Measurements from ENCODE around the gene FES. TPM values are rescaled to one million over a fixed set of nuclear protein-coding genes. Genes with fewer than 3 reads are reported as not detected.

The FES gene
- polyA plus RNA-seq, 2 of the 4 experiments (the other 2 are of a cell fraction), result 0.39 to 0.50 TPM

- no peak for FAIRE-seq
- peaks cover 11% of the 10 kb centered on the region for H3K4me1 ChIP-seq
- H3K4me2 ChIP-seq, result no peak overlapping the region
- ChIA-PET POLR2A (no interaction called here), CTCF (interaction anchor here (0.5 to 25.4 kb wide), 10 partner anchors 7 to 652 kb away, joined by 3 to 536 read pairs (median 3); partner anchors contain the start of genes HDDC3, RCCD1 and UNC45A)
- TF ChIP-seq RARB (CRISPR knock-in tag; IDR thresholded peaks at IDR 0.05) (no peak), HOXB5 (CRISPR knock-in tag; IDR thresholded peaks at IDR 0.05) (no peak), CHD2 (IDR thresholded peaks at IDR 0.05; ENCODE audit: low read length, partially characterized antibody) (no peak), CBX8 (IDR thresholded peaks at IDR 0.05) (no peak), MYC (IDR thresholded peaks at IDR 0.05; ENCODE audit: borderline replicate concordance, low read length) (no peak), HES2 (IDR thresholded peaks at IDR 0.05) (no peak), RCOR1 (IDR thresholded peaks at IDR 0.05; ENCODE audit: low read depth, low read length) (no peak), ZFP36 (IDR thresholded peaks at IDR 0.05; ENCODE audit: borderline replicate concordance, partially characterized antibody) (no peak), HOXB13 (CRISPR knock-in tag; IDR thresholded peaks at IDR 0.05; ENCODE audit: low read depth) (no peak), GATA3 (IDR thresholded peaks at IDR 0.05; ENCODE audit: borderline replicate concordance) (no peak), ZNF302 (CRISPR knock-in tag; IDR thresholded peaks at IDR 0.05) (no peak), JUN (IDR thresholded peaks at IDR 0.05) (no peak), HDAC2 (IDR thresholded peaks at IDR 0.05) (no peak), CEBPB (IDR thresholded peaks at IDR 0.05) (no peak), REST (IDR thresholded peaks at IDR 0.05) (no peak), RFX5 (IDR thresholded peaks at IDR 0.05) (no peak)
- TF ChIP-seq, protein P1, sequence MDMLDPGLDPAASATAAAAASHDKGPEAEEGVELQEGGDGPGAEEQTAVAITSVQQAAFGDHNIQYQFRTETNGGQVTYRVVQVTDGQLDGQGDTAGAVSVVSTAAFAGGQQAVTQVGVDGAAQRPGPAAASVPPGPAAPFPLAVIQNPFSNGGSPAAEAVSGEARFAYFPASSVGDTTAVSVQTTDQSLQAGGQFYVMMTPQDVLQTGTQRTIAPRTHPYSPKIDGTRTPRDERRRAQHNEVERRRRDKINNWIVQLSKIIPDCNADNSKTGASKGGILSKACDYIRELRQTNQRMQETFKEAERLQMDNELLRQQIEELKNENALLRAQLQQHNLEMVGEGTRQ (IDR thresholded peaks at IDR 0.05), result no peak
- H3K9me3 ChIP-seq, result no peaks in the 10 kb centered on the region
- H3K4me3 ChIP-seq, result no peak overlapping the region
- H3K27ac ChIP-seq, result no peak overlapping the region
- ATAC-seq, result no peak
- WGBS (ENCODE audit: missing lambda C conversion rate), result 95% methylated on average over 7 of the region's 7 CpGs
- DNase-seq (ENCODE audit: low read depth in 1 of 2, low spot score in 1 of 2), result no peak
These were observed 60.8 kb downstream of the FES start for GRCh38 chr15:90945091-90945490.

Small RNA genes within 50 kb of the gene (small RNA-seq; reads per million reads assigned to genes)
- gene RN7SL363P, result 0 reads per million in 6 experiments

Other genes with a start within 250 kb of the FES start
- gene BLM, start 167.2 kb upstream of the FES start, polyA plus RNA-seq (2011; rRNA removed), result 14.5 and 15.2 TPM in 2 replicates
- 8.6 to 10.5 TPM (median 10.2 TPM) in 3 replicates for gene BLM, start 167.2 kb upstream of the FES start, polyA plus RNA-seq (2017; fragmentation: RNase III; extraction: RNeasy Plus Mini Kit Qiagen cat#74134 plus additional on column Dnase treatment)
- gene FURIN, start 15.9 kb upstream of the FES start, polyA plus RNA-seq (2011; rRNA removed), result 16.8 and 20.9 TPM in 2 replicates
- 23.1 to 37.1 TPM (median 33.3 TPM) in 3 replicates for gene FURIN, start 15.9 kb upstream of the FES start, polyA plus RNA-seq (2017; fragmentation: RNase III; extraction: RNeasy Plus Mini Kit Qiagen cat#74134 plus additional on column Dnase treatment)
- gene MAN2A2, start 18.8 kb downstream of the FES start, polyA plus RNA-seq (2011; rRNA removed), result 22.0 and 37.0 TPM in 2 replicates
- 29.6 to 35.3 TPM (median 32.6 TPM) in 3 replicates for gene MAN2A2, start 18.8 kb downstream of the FES start, polyA plus RNA-seq (2017; fragmentation: RNase III; extraction: RNeasy Plus Mini Kit Qiagen cat#74134 plus additional on column Dnase treatment)
- 29.8 and 31.9 TPM in 2 replicates for gene HDDC3, start 48.0 kb downstream of the FES start, polyA plus RNA-seq (2011; rRNA removed)
- 25.3 to 29.7 TPM (median 26.1 TPM) in 3 replicates for gene HDDC3, start 48.0 kb downstream of the FES start, polyA plus RNA-seq (2017; fragmentation: RNase III; extraction: RNeasy Plus Mini Kit Qiagen cat#74134 plus additional on column Dnase treatment)
- gene UNC45A, start 50.8 kb downstream of the FES start, polyA plus RNA-seq (2011; rRNA removed), result 47.7 and 48.2 TPM in 2 replicates
- 76.9 to 82.5 TPM (median 80.4 TPM) in 3 replicates for gene UNC45A, start 50.8 kb downstream of the FES start, polyA plus RNA-seq (2017; fragmentation: RNase III; extraction: RNeasy Plus Mini Kit Qiagen cat#74134 plus additional on column Dnase treatment)
- 22.8 and 25.3 TPM in 2 replicates for gene RCCD1, start 70.4 kb downstream of the FES start, polyA plus RNA-seq (2011; rRNA removed)
- 37.0 to 39.4 TPM (median 37.2 TPM) in 3 replicates for gene RCCD1, start 70.4 kb downstream of the FES start, polyA plus RNA-seq (2017; fragmentation: RNase III; extraction: RNeasy Plus Mini Kit Qiagen cat#74134 plus additional on column Dnase treatment)
- 376 and 426 TPM in 2 replicates for gene PRC1, start 110.0 kb downstream of the FES start, polyA plus RNA-seq (2011; rRNA removed)
- gene PRC1, start 110.0 kb downstream of the FES start, polyA plus RNA-seq (2017; fragmentation: RNase III; extraction: RNeasy Plus Mini Kit Qiagen cat#74134 plus additional on column Dnase treatment), result 277 to 312 TPM (median 303 TPM) in 3 replicates
- gene VPS33B, start 138.1 kb downstream of the FES start, polyA plus RNA-seq (2011; rRNA removed), result 17.9 and 25.0 TPM in 2 replicates
- gene VPS33B, start 138.1 kb downstream of the FES start, polyA plus RNA-seq (2017; fragmentation: RNase III; extraction: RNeasy Plus Mini Kit Qiagen cat#74134 plus additional on column Dnase treatment), result 9.5 to 11.7 TPM (median 11.1 TPM) in 3 replicates
- 0.03 and 0.05 TPM in 2 replicates for gene SV2B, start 215.8 kb downstream of the FES start, polyA plus RNA-seq (2011; rRNA removed)
- gene SV2B, start 215.8 kb downstream of the FES start, polyA plus RNA-seq (2017; fragmentation: RNase III; extraction: RNeasy Plus Mini Kit Qiagen cat#74134 plus additional on column Dnase treatment), result not detected in 3 replicates